ENCODE data around the gene CDH12. TPM values are rescaled to one million over a fixed set of nuclear protein-coding genes. Genes with fewer than 3 reads are reported as not detected.
"Not testable (repeated sequence)": the region's sequence is repeated elsewhere in the genome, so short reads cannot be mapped to it uniquely, and the experiment has no call there.

The CDH12 gene
- 10 to 100 TPM; 10.0 to 29.9 TPM for total RNA-seq
- polyA plus RNA-seq (ENCODE audit: insufficient read length in 2 of 2): 1 to 10 TPM; 5.8 to 6.4 TPM
- long read RNA-seq, donor 1: 0 reads
- long read RNA-seq, donor 2: 0 reads
- long read RNA-seq, donor 3: 0 reads
- long read RNA-seq, donor 4: 0 reads

- Histone ChIP-seq H3K27ac (ENCODE audit: low read depth, low read length) (no peak within 1 kb of the TSS), H3K9me3 (ENCODE audit: control insufficient read depth, insufficient read depth, low read length) (no peaks in the 10 kb centered on the region), H3K4me1 (ENCODE audit: control insufficient read depth, insufficient read depth, low read length) (peaks cover 5% of the 10 kb centered on the region), H3K4me3 (ENCODE audit: low read depth, low read length) (peak within 1 kb of the TSS; percentile 48), H3K27me3 (ENCODE audit: control insufficient read depth, insufficient read depth, low read length) (peaks cover 7% of the 10 kb centered on the region), H3K36me3 (ENCODE audit: control insufficient read depth, insufficient read depth, low read length) (no peaks in the 10 kb centered on the region)
- WGBS (ENCODE audit: insufficient coverage): under 1% methylated on average over 17 of the region's 31 CpGs
- peak; percentile 19 to 90 (median 40) for DNase-seq (ENCODE audit: low read depth in 4 of 6, low spot score in 6 of 6)
Observed at GRCh38 chr5:22852807-22853660, at the start of gene CDH12. Gene CDH12 (minus strand): TSS chr5:22853344.

DNA sequence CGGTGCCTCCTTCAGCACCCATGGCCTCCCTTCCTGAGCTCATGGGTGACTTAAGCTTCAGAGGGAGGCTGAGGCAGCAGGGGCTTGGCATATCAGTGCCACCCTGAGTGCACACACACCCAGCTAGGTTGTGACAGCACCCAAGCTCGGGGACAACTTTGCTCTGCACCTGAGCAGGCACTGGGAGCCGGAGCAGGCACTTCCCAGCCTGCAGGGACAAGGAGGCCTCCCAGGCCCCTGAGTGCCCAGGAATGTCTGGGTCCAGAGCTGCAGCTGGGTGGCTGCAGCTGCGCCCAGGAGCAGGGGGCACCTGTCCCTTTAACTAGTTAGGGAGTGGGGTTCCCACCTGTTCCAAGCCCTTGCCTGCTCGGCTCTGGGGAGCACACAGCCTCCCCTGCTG, 48.7 kb upstream of the CDH12 start:
- Histone ChIP-seq H3K9me3 (ENCODE audit: control insufficient read depth, insufficient read depth, low read length) (no peaks in the 10 kb centered on the region), H3K27ac (ENCODE audit: low read depth, low read length) (no peak overlapping the region), H3K27me3 (ENCODE audit: control insufficient read depth, insufficient read depth, low read length) (no peaks in the 10 kb centered on the region), H3K4me1 (ENCODE audit: control insufficient read depth, insufficient read depth, low read length) (no peaks in the 10 kb centered on the region), H3K36me3 (ENCODE audit: control insufficient read depth, insufficient read depth, low read length) (no peaks in the 10 kb centered on the region), H3K4me3 (ENCODE audit: low read depth, low read length) (no peak overlapping the region)
- WGBS (ENCODE audit: insufficient coverage): 85% methylated on average over 4 of the region's 5 CpGs
- DNase-seq (ENCODE audit: low read depth in 4 of 6, low spot score in 6 of 6): no peak

GRCh38 chr5:22900801-22901310, 47.7 kb upstream of the CDH12 start:
- 97% methylated on average over 16 of the region's 17 CpGs for WGBS (ENCODE audit: insufficient coverage)
- no peak overlapping the region for H3K27ac ChIP-seq (ENCODE audit: low read depth, low read length)
- no peaks in the 10 kb centered on the region for H3K9me3 ChIP-seq (ENCODE audit: control insufficient read depth, insufficient read depth, low read length)
- H3K4me3 ChIP-seq (ENCODE audit: low read depth, low read length): no peak overlapping the region
- no peak for DNase-seq (ENCODE audit: low read depth in 4 of 6, low spot score in 6 of 6)
- no peaks in the 10 kb centered on the region for H3K27me3 ChIP-seq (ENCODE audit: control insufficient read depth, insufficient read depth, low read length)
- H3K4me1 ChIP-seq (ENCODE audit: control insufficient read depth, insufficient read depth, low read length): no peaks in the 10 kb centered on the region
- no peaks in the 10 kb centered on the region for H3K36me3 ChIP-seq (ENCODE audit: control insufficient read depth, insufficient read depth, low read length)

DNA sequence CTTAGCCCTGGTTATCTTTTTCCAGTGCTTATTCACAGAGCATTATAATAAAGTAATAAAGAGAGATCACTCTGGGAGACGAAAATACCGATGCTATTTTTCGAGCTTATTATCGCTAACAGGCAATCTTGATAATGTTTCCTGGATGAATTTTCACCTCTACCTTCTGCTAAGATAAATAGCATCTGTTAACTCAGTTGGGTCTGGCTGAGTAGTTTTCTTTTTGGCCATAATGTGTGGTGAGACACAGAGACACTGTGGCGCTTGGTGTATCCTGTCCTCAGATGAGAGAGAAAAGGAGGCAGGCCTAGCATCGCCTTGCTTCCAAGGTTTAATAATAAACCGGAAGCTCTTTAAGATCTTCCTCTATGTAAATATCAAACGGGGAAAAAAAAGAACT, 46.2 kb upstream of the CDH12 start:
- Histone ChIP-seq H3K4me1 (ENCODE audit: control insufficient read depth, insufficient read depth, low read length) (no peaks in the 10 kb centered on the region), H3K4me3 (ENCODE audit: low read depth, low read length) (no peak overlapping the region), H3K36me3 (ENCODE audit: control insufficient read depth, insufficient read depth, low read length) (no peaks in the 10 kb centered on the region), H3K27ac (ENCODE audit: low read depth, low read length) (no peak overlapping the region), H3K27me3 (ENCODE audit: control insufficient read depth, insufficient read depth, low read length) (no peaks in the 10 kb centered on the region), H3K9me3 (ENCODE audit: control insufficient read depth, insufficient read depth, low read length) (no peaks in the 10 kb centered on the region)
- WGBS (ENCODE audit: insufficient coverage): 100% methylated on average over 1 of the region's 8 CpGs
- no peak for DNase-seq (ENCODE audit: low read depth in 4 of 6, low spot score in 6 of 6)

- H3K27me3 ChIP-seq (ENCODE audit: control insufficient read depth, insufficient read depth, low read length): no peaks in the 10 kb centered on the region
- WGBS (ENCODE audit: insufficient coverage): no CpG with 5 or more reads among the region's 5 CpGs
- H3K4me3 ChIP-seq (ENCODE audit: low read depth, low read length): no peak overlapping the region
- no peaks in the 10 kb centered on the region for H3K4me1 ChIP-seq (ENCODE audit: control insufficient read depth, insufficient read depth, low read length)
- no peak for DNase-seq (ENCODE audit: low read depth in 4 of 6, low spot score in 6 of 6)
- no peak overlapping the region for H3K27ac ChIP-seq (ENCODE audit: low read depth, low read length)
- no peaks in the 10 kb centered on the region for H3K9me3 ChIP-seq (ENCODE audit: control insufficient read depth, insufficient read depth, low read length)
- H3K36me3 ChIP-seq (ENCODE audit: control insufficient read depth, insufficient read depth, low read length): no peaks in the 10 kb centered on the region
Observed at GRCh38 chr5:22896152-22896551, 43.0 kb upstream of the CDH12 start.

GRCh38 chr5:22892441-22892840, 39.3 kb upstream of the CDH12 start:
- no peaks in the 10 kb centered on the region for H3K36me3 ChIP-seq (ENCODE audit: control insufficient read depth, insufficient read depth, low read length)
- 86% methylated on average over 1 of the region's 4 CpGs for WGBS (ENCODE audit: insufficient coverage)
- no peak for DNase-seq (ENCODE audit: low read depth in 4 of 6, low spot score in 6 of 6)
- H3K9me3 ChIP-seq (ENCODE audit: control insufficient read depth, insufficient read depth, low read length): no peaks in the 10 kb centered on the region
- H3K27me3 ChIP-seq (ENCODE audit: control insufficient read depth, insufficient read depth, low read length): no peaks in the 10 kb centered on the region
- H3K4me3 ChIP-seq (ENCODE audit: low read depth, low read length): no peak overlapping the region
- H3K27ac ChIP-seq (ENCODE audit: low read depth, low read length): no peak overlapping the region
- H3K4me1 ChIP-seq (ENCODE audit: control insufficient read depth, insufficient read depth, low read length): no peaks in the 10 kb centered on the region

- peak in 1 of 6 donors; percentile 10 for DNase-seq (ENCODE audit: low read depth in 4 of 6, low spot score in 6 of 6)
- H3K36me3 ChIP-seq (ENCODE audit: control insufficient read depth, insufficient read depth, low read length): no peaks in the 10 kb centered on the region
- H3K27me3 ChIP-seq (ENCODE audit: control insufficient read depth, insufficient read depth, low read length): no peaks in the 10 kb centered on the region
- no peak overlapping the region for H3K4me3 ChIP-seq (ENCODE audit: low read depth, low read length)
- WGBS (ENCODE audit: insufficient coverage): no CpG with 5 or more reads among the region's 2 CpGs
- H3K4me1 ChIP-seq (ENCODE audit: control insufficient read depth, insufficient read depth, low read length): no peaks in the 10 kb centered on the region
- peaks cover 1% of the 10 kb centered on the region for H3K9me3 ChIP-seq (ENCODE audit: control insufficient read depth, insufficient read depth, low read length)
- H3K27ac ChIP-seq (ENCODE audit: low read depth, low read length): no peak overlapping the region
Observed at GRCh38 chr5:22889720-22890119, 36.6 kb upstream of the CDH12 start.

- no peak for DNase-seq (ENCODE audit: low read depth in 4 of 6, low spot score in 6 of 6)
- no peaks in the 10 kb centered on the region for H3K27me3 ChIP-seq (ENCODE audit: control insufficient read depth, insufficient read depth, low read length)
- no peak overlapping the region for H3K4me3 ChIP-seq (ENCODE audit: low read depth, low read length)
- no peaks in the 10 kb centered on the region for H3K36me3 ChIP-seq (ENCODE audit: control insufficient read depth, insufficient read depth, low read length)
- H3K4me1 ChIP-seq (ENCODE audit: control insufficient read depth, insufficient read depth, low read length): no peaks in the 10 kb centered on the region
- no peak overlapping the region for H3K27ac ChIP-seq (ENCODE audit: low read depth, low read length)
- peaks cover 1% of the 10 kb centered on the region for H3K9me3 ChIP-seq (ENCODE audit: control insufficient read depth, insufficient read depth, low read length)
- 92% methylated on average over 1 of the region's 3 CpGs for WGBS (ENCODE audit: insufficient coverage)
Observed at GRCh38 chr5:22887566-22887965, 34.4 kb upstream of the CDH12 start.

DNA sequence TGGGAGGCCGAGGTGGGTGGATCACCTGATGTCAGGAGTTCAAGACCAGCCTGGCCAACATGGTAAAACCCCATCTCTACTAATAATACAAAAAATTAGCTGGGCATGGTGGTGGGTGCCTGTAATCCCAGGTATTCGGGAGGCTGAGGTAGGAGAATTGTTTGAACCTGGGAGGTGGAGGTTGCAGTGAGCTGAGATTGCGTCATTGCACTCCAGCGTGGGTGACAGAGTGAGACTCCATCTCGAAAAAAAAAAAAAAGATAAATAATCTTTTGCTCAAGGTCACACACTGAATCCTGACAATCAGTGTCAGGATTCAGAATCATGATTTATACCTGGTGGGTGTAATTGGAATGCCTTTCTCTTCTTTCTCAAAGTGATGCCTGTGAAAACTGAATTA, 5.8 kb upstream of the CDH12 start:
- not testable (repeated sequence) for H3K9me3 ChIP-seq (ENCODE audit: control insufficient read depth, insufficient read depth, low read length); H3K4me3 ChIP-seq (ENCODE audit: low read depth, low read length); H3K27me3 ChIP-seq (ENCODE audit: control insufficient read depth, insufficient read depth, low read length); DNase-seq (ENCODE audit: low read depth in 4 of 6, low spot score in 6 of 6); H3K36me3 ChIP-seq (ENCODE audit: control insufficient read depth, insufficient read depth, low read length); H3K27ac ChIP-seq (ENCODE audit: low read depth, low read length); H3K4me1 ChIP-seq (ENCODE audit: control insufficient read depth, insufficient read depth, low read length)
- WGBS (ENCODE audit: insufficient coverage): 87% methylated on average over 3 of the region's 5 CpGs

GRCh38 chr5:22855824-22856223, 2.7 kb upstream of the CDH12 start:
- H3K9me3 ChIP-seq (ENCODE audit: control insufficient read depth, insufficient read depth, low read length): no peaks in the 10 kb centered on the region
- no peaks in the 10 kb centered on the region for H3K36me3 ChIP-seq (ENCODE audit: control insufficient read depth, insufficient read depth, low read length)
- DNase-seq (ENCODE audit: low read depth in 4 of 6, low spot score in 6 of 6): no peak
- H3K4me3 ChIP-seq (ENCODE audit: low read depth, low read length): no peak overlapping the region
- H3K27ac ChIP-seq (ENCODE audit: low read depth, low read length): no peak overlapping the region
- H3K4me1 ChIP-seq (ENCODE audit: control insufficient read depth, insufficient read depth, low read length): peaks cover 5% of the 10 kb centered on the region
- peaks cover 7% of the 10 kb centered on the region for H3K27me3 ChIP-seq (ENCODE audit: control insufficient read depth, insufficient read depth, low read length)
- no CpG with 5 or more reads among the region's 4 CpGs for WGBS (ENCODE audit: insufficient coverage)
